Uterus (tissue), 2 donors: ENCODE data around the gene STIM1.

ENCODE experiments used
- POLR2A ChIP-seq, 2 donors: fragments of 450-650 bp; IDR thresholded peaks; one replicate each; pipeline ENCODE4 v1.6.1; 2016; ENCODE audit warnings: antibody characterized with exemption in 2 of 2, mild to moderate bottlenecking in 1 of 2, moderate library complexity in 1 of 2
- TF ChIP-seq, protein P1 (sequence below), 4 experiments: fragments of 200-600 bp in 2 of 4; fragments of 450-650 bp in 2 of 4; sonication (generic) in 2 of 4; IDR thresholded peaks; one replicate each; pipeline ENCODE4 v1.5.1; 2016 to 2019; ENCODE audit warnings: antibody characterized with exemption in 4 of 4, mild to moderate bottlenecking in 2 of 4, moderate library complexity in 1 of 4

DNA sequence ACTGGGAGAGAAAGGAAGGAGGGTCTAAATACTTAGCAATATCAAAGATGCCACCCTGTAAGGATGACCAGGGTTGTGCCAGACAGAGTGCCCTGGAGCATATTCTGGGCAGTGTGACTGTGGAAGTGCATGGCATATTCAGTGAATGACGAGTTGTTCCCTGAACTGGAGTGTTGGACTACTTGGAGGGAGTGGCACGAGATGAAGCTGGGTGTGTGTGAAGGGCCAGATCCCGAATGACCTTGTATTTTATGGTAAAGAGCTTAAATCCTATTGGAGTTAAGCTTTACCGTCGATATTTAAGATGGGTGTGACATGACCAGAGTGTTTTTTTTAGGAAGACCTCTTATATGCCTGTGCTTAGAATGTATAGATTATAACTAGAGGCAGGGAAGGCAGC is 48.8 kb downstream of the STIM1 start:
- TF ChIP-seq, protein P1, sequence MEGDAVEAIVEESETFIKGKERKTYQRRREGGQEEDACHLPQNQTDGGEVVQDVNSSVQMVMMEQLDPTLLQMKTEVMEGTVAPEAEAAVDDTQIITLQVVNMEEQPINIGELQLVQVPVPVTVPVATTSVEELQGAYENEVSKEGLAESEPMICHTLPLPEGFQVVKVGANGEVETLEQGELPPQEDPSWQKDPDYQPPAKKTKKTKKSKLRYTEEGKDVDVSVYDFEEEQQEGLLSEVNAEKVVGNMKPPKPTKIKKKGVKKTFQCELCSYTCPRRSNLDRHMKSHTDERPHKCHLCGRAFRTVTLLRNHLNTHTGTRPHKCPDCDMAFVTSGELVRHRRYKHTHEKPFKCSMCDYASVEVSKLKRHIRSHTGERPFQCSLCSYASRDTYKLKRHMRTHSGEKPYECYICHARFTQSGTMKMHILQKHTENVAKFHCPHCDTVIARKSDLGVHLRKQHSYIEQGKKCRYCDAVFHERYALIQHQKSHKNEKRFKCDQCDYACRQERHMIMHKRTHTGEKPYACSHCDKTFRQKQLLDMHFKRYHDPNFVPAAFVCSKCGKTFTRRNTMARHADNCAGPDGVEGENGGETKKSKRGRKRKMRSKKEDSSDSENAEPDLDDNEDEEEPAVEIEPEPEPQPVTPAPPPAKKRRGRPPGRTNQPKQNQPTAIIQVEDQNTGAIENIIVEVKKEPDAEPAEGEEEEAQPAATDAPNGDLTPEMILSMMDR (IDR thresholded peaks at IDR 0.05), result no peak
- no peak for TF ChIP-seq POLR2A (IDR thresholded peaks at IDR 0.05)
